ENCODE measurements around the gene CCDC175.

DNA sequence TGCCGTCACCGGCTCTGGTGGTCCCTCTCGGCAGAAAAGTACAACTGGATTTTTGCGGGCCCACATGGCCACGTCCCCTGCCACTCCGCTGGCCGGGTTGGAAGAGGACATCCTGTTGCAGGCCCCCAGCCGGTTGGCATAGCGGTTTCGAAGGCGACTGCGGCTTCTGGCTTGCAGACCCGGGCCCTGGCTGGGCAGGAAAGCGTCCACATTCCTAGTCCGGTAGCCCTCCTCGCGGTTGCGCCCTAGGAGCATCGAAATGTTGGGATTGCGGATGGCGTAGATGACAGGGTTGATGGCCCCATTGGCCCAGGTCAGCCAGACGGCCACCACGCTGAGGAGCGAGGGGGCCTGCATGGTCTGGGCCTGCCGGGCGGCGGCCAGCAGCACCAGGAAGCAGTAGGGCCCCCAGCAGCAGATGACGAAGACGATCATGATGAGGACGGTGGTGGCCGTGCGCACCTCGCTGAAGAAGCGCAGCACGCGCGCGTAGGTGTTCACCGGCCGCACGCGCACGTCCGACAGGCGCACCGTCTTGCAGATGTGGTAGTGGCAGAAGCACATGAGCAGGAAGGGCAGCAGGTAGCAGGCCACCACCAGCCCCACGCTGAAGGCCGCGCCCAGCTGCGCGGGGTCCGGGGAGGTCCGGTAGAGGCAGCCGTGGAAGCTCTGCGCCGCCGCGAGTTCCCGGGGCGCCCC is 112.7 kb downstream of the CCDC175 start:
- TF ChIP-seq ZFP30 (CRISPR knock-in tag; IDR thresholded peaks at IDR 0.05) (no peak), BACH2 (CRISPR knock-in tag; IDR thresholded peaks at IDR 0.05; ENCODE audit: borderline replicate concordance) (no peak), ZNF8 (CRISPR knock-in tag; IDR thresholded peaks at IDR 0.05) (no peak), ZNF565 (CRISPR knock-in tag; conservative IDR thresholded peaks at IDR 0.05; ENCODE audit: low read depth) (no peak), ZFP3 (CRISPR knock-in tag; IDR thresholded peaks at IDR 0.05) (no peak), OSR1 (CRISPR knock-in tag; IDR thresholded peaks at IDR 0.05) (no peak), TSHZ2 (CRISPR knock-in tag; IDR thresholded peaks at IDR 0.05) (no peak), GLIS3 (CRISPR knock-in tag; IDR thresholded peaks at IDR 0.05) (no peak), TOX (CRISPR knock-in tag; IDR thresholded peaks at IDR 0.05; ENCODE audit: borderline replicate concordance) (no peak)
- TF ChIP-seq, protein P1, sequence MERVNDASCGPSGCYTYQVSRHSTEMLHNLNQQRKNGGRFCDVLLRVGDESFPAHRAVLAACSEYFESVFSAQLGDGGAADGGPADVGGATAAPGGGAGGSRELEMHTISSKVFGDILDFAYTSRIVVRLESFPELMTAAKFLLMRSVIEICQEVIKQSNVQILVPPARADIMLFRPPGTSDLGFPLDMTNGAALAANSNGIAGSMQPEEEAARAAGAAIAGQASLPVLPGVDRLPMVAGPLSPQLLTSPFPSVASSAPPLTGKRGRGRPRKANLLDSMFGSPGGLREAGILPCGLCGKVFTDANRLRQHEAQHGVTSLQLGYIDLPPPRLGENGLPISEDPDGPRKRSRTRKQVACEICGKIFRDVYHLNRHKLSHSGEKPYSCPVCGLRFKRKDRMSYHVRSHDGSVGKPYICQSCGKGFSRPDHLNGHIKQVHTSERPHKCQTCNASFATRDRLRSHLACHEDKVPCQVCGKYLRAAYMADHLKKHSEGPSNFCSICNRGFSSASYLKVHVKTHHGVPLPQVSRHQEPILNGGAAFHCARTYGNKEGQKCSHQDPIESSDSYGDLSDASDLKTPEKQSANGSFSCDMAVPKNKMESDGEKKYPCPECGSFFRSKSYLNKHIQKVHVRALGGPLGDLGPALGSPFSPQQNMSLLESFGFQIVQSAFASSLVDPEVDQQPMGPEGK (CRISPR knock-in tag; IDR thresholded peaks at IDR 0.05; ENCODE audit: borderline replicate concordance), result no peak
- TF ChIP-seq, protein P2, sequence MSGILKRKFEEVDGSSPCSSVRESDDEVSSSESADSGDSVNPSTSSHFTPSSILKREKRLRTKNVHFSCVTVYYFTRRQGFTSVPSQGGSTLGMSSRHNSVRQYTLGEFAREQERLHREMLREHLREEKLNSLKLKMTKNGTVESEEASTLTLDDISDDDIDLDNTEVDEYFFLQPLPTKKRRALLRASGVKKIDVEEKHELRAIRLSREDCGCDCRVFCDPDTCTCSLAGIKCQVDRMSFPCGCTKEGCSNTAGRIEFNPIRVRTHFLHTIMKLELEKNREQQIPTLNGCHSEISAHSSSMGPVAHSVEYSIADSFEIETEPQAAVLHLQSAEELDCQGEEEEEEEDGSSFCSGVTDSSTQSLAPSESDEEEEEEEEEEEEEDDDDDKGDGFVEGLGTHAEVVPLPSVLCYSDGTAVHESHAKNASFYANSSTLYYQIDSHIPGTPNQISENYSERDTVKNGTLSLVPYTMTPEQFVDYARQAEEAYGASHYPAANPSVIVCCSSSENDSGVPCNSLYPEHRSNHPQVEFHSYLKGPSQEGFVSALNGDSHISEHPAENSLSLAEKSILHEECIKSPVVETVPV (CRISPR knock-in tag; IDR thresholded peaks at IDR 0.05), result no peak
